GM19238 (cell line): ENCODE measurements around the gene KRTAP5-6.

Experiments
- DNase-seq: peaks from one replicate; pipeline ENCODE4 v3.0.0; 2011; ENCODE audit warnings: low spot score; ENCODE audit not compliant: insufficient read length

Gene KRTAP5-6

DNA sequence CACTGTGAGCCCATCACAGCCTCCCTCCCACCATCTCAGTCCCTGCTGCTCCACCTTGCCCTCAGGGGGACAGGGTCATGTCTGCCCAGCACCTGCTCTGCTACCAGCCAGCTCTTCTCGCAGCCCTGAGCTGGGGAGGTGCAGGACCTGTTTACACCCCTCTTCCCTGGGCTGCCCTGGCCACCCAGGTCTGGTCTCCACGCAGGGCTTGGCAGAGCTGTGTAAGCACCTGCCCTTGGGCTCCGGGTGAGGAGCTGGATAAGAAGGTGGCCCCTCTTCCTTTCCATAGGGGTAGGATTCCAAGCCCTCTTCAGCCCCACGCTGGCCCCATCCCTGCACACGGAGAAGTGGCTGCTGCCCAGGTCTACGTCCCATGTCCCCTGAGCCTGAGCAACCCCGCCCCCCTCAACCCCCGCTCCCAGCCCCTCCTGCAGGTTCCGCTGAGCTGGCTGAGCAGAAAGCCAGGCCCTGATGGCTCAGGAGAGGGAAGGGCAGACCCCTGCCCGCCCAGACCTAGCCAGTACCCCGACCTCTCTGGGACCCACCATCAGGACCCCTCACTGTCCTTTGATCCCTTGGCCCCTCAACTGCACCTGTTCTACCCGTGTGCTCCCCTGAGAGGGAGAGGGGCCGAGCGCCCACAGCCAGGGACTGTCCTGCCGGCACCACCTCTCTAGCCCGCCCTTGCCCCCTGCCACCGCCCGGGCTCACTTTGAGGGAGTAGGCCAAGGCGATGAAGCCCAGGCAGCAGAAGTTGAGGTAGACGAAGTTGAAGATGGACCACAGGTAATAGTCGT is 50.2 kb downstream of the KRTAP5-6 start:
- DNase-seq: no peak
